OCI-LY3 (cell line): ENCODE measurements around the gene VSIG10L2.

Source experiments
- EZH2phosphoT487 ChIP-seq: fragments of 200-600 bp; shearing (Covaris generic); IDR thresholded peaks from 2 replicates; pipeline ENCODE4 v1.6.1; 2018; ENCODE audit warnings: antibody characterized with exemption, mixed run types, low read depth
- TF ChIP-seq, protein P1 (sequence below): fragments of 200-600, 300-600 bp; sonication (generic); IDR thresholded peaks from 2 replicates; pipeline ENCODE4 v1.5.1; 2014; ENCODE audit warnings: antibody characterized with exemption, low read length, low read depth

DNA sequence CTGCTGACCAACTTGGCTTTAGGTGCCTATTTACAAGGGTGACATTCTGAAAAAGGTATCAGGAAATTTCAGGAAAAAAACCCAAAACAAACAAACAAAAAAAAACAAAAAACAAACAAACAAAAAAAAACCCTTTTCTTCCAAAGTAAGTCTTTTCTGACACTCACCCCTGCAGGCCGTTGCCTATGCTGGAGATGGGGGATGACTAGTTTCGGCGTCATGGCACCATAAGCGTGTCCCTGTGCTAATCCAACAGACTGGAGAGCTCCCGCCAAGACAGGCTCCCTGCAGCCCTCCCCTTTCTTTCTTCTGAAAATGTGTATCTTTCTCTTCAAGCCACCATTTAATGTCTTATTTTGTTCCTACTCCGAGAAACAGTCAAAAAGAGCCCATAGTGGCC, 13.7 kb downstream of the VSIG10L2 start:
- TF ChIP-seq, protein P1, sequence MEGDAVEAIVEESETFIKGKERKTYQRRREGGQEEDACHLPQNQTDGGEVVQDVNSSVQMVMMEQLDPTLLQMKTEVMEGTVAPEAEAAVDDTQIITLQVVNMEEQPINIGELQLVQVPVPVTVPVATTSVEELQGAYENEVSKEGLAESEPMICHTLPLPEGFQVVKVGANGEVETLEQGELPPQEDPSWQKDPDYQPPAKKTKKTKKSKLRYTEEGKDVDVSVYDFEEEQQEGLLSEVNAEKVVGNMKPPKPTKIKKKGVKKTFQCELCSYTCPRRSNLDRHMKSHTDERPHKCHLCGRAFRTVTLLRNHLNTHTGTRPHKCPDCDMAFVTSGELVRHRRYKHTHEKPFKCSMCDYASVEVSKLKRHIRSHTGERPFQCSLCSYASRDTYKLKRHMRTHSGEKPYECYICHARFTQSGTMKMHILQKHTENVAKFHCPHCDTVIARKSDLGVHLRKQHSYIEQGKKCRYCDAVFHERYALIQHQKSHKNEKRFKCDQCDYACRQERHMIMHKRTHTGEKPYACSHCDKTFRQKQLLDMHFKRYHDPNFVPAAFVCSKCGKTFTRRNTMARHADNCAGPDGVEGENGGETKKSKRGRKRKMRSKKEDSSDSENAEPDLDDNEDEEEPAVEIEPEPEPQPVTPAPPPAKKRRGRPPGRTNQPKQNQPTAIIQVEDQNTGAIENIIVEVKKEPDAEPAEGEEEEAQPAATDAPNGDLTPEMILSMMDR, result no peak
- TF ChIP-seq EZH2phosphoT487, result no peak
